Skeletal muscle satellite cell (primary cell): ENCODE results near the gene LRIG1.

Experiments
- H3K27me3 ChIP-seq: 2 replicates; pipeline ENCODE4 v1.7.0; 2013; ENCODE audit warnings: low read length; ENCODE audit not compliant: control insufficient read depth, insufficient read depth
- H3K36me3 ChIP-seq: 2 replicates; pipeline ENCODE4 v1.7.0; 2013; ENCODE audit warnings: mild to moderate bottlenecking, control low read depth, low read length; ENCODE audit not compliant: insufficient read depth
- H3K4me1 ChIP-seq: 2 replicates; pipeline ENCODE4 v1.7.0; 2013; ENCODE audit warnings: low read length; ENCODE audit not compliant: control insufficient read depth, insufficient read depth
- H3K4me2 ChIP-seq: 2 replicates; pipeline ENCODE4 v1.7.0; 2013; ENCODE audit warnings: mild to moderate bottlenecking, low read length
- H3K4me3 ChIP-seq: 2 replicates; pipeline ENCODE4 v1.7.0; 2013; ENCODE audit warnings: low read length
- H3K9ac ChIP-seq: 2 replicates; pipeline ENCODE4 v1.7.0; 2013; ENCODE audit warnings: mild to moderate bottlenecking, low read depth, low read length, moderate library complexity
- H3K9me3 ChIP-seq: replicated peaks from 2 replicates; pipeline ENCODE4 v1.7.0; 2013; ENCODE audit warnings: mild to moderate bottlenecking, control low read depth, low read length

Gene LRIG1

DNA sequence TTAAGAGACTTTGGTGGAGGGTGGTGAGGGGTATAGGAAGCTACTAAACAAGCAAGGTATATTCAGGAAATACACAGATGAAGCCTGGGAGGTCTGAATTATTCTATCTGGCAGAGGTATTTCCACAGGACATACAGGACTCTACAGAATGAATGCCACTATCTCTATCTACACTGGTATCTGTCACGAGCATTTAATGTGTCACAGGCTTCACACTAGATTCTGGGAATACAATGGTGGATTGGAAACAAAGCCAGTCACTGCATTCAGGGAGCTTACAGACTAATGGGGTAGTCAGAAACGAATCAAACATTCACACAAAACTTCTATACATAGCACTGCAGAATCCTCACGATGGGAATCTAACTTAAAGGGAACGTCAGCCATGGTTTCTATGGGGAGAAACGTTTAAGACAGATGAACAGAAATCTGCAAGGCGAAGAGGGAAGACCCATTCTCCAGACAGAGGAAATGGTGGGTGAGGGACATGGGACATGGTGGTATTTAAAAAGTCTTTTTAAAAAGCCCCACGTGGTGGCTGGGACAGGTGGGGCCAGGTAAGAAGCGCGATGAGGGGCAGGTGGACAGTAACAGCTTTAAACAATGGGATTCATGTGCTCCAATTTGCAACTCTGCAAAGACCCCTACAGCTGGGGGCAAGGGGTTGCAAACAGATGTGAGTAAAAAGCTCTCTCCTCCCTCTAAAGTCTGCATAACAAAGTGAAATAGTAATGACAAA is 16.5 kb downstream of the LRIG1 start:
- Histone ChIP-seq H3K4me3 (no peak overlapping the region), H3K4me2 (no peak overlapping the region), H3K9me3 (no peaks in the 10 kb centered on the region), H3K27me3 (peaks cover 5% of the 10 kb centered on the region), H3K4me1 (peaks cover 21% of the 10 kb centered on the region), H3K9ac (no peak overlapping the region), H3K36me3 (no peaks in the 10 kb centered on the region)

DNA sequence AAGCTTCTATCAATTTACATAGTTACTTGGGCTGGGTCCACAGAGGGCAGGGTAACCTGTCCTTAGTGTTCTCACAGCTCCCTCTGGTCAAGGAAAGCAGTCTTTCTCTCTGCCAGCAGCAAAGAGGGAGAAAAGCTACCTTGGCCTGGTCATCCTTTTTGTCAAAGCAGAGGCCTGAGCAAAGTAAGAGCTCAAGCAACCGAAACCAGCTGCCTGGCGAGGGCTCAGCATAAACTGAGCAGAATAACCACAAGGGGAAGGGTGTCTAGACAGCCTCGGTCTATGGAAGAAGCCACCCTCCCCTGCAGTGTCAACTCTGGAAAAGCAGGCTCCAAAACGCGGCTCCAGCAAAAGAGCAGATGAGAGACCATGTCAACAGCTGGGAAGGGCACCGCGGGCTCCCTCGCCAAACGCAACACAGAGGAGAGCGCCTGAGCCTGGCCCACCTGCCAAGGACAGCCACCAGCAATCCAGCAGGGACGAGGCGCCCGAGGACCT is 17.4 kb downstream of the LRIG1 start:
- H3K4me3 ChIP-seq, result no peak overlapping the region
- H3K27me3 ChIP-seq, result peaks cover 5% of the 10 kb centered on the region
- H3K36me3 ChIP-seq, result no peaks in the 10 kb centered on the region
- no peak overlapping the region for H3K9ac ChIP-seq
- peak overlapping the region; percentile 46 for H3K4me2 ChIP-seq
- peaks cover 21% of the 10 kb centered on the region for H3K4me1 ChIP-seq
- no peaks in the 10 kb centered on the region for H3K9me3 ChIP-seq

DNA sequence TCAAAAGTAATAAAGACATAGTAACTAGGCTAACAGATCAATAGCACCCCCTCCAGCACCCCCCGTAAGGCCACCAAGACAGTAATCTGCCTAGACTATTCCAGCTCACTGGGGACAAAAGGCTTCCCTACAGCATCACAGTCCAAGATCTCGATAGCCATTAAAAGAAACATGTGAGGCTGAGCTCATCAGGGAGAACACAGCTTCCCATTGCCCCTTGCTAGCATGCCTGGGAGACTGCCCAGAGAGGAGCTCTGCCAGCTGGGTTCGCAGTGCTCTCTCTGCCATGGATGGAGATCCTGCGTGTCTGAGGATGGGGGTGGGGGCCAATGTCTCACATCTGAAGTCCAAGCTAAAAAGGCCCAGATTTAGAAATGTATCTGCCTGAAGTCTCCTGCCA is 17.8 kb downstream of the LRIG1 start:
- Histone ChIP-seq H3K27me3 (peaks cover 5% of the 10 kb centered on the region), H3K9me3 (no peaks in the 10 kb centered on the region), H3K4me2 (peak overlapping the region; percentile 46), H3K4me1 (peaks cover 21% of the 10 kb centered on the region), H3K4me3 (no peak overlapping the region), H3K9ac (no peak overlapping the region), H3K36me3 (no peaks in the 10 kb centered on the region)

DNA sequence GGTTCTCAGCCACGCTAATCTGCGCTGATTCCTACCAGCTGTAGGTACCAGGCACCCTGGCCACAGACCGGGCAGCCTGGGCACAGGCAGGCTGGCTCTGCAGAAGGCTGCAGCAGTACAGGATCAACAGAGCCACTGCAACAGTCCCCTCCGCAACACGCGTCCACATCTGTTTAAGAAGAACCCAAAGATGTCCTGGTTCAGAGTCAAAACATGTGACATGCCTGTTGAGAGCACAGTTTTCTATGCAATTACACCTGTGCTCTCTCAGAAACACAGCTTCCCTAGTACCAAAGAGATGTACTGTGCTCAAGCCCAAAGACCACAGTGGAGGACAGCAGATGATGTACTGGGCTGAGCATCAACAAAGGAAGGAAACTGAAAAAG is 18.8 kb downstream of the LRIG1 start:
- no peaks in the 10 kb centered on the region for H3K9me3 ChIP-seq
- H3K4me1 ChIP-seq, result peaks cover 16% of the 10 kb centered on the region
- H3K27me3 ChIP-seq, result peaks cover 5% of the 10 kb centered on the region
- no peak overlapping the region for H3K4me2 ChIP-seq
- no peak overlapping the region for H3K4me3 ChIP-seq
- no peak overlapping the region for H3K9ac ChIP-seq
- no peaks in the 10 kb centered on the region for H3K36me3 ChIP-seq

DNA sequence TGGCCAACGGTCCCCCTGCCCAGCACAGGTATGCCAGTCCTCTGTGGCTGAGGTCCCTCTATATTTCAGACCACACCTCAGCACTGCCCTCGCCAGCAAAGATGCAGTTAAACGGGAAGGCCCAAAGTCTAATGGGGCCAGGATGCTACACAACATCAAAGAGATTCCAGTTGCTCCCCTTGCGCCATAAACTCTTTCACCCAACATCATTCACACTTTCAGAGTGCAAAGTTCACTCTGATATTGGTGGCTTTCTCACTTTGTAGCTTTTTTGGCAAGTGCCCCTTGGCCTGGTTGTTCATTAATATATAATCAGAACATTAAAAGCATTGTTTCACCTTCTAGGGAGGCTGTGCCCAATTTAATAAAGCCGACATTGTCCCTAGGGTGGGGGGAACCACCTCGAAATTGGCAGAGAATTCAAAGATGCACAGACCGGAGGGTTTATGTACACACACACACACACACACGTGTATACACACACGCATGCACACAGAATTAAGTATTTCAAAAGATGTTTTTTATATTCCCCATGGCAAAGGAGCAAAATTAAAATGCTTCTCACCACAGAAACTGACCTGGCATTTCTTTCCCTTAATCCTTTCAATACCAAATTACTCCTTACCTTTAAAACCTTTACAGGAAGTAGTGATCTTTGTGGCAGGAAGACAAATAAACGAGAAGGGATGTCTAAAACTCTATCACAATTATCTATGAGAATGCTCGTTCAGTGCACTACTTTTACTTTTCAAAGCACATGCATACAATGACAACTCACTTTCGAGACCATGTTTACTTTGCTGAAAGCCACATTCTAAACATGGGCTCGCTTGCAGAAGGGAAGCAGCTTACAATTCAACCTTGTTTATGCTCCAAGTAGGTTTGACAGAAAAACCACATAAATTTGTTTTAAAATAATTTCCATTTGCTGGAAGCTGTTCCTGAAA is 19.5 kb downstream of the LRIG1 start:
- Histone ChIP-seq H3K4me3 (no peak overlapping the region), H3K4me2 (no peak overlapping the region), H3K27me3 (peaks cover 5% of the 10 kb centered on the region), H3K36me3 (no peaks in the 10 kb centered on the region), H3K4me1 (peaks cover 10% of the 10 kb centered on the region), H3K9me3 (no peaks in the 10 kb centered on the region), H3K9ac (no peak overlapping the region)

DNA sequence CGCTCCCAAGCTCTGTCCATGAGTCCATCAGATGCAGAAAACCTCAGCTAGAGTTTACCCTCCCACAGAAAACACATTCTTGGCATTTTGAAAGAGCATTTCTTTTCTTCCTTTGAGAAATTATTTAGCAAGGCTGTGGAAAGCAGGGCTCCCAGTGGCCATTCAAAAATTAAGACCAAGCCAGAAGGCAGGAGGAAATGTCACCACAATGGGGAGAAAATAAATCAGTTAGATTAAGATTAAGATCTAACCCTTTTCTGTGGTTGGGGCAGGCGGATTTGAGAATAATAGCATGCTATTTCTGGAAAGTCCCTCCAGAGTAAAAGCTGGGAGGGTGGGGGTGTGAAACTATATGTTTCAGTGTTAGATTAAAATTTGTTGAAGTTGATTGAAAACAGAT is 20.2 kb downstream of the LRIG1 start:
- Histone ChIP-seq H3K4me3 (no peak overlapping the region), H3K27me3 (peaks cover 5% of the 10 kb centered on the region), H3K9me3 (no peaks in the 10 kb centered on the region), H3K36me3 (no peaks in the 10 kb centered on the region), H3K4me2 (no peak overlapping the region), H3K9ac (no peak overlapping the region), H3K4me1 (peaks cover 8% of the 10 kb centered on the region)

DNA sequence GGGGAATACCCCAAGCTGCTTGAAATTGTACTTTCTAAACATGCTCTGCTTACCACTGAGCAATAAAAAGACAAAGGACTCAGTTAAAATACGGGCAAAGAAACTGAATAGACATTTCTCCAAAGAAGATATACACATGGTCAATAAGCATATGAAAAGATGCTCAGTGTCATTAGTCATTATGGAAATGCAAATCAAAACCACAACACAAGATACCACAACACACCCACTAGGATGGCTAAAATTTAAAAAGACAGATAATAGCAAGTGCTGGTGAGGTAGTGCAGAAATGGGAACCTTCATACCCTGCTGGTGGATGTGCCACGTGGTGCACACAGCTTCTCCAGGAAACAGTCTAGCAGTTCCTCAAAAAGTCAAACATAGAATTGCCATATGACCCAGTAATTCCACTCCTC is 21.3 kb downstream of the LRIG1 start:
- Histone ChIP-seq H3K4me2 (no peak overlapping the region), H3K4me1 (peaks cover 8% of the 10 kb centered on the region), H3K4me3 (no peak overlapping the region)

DNA sequence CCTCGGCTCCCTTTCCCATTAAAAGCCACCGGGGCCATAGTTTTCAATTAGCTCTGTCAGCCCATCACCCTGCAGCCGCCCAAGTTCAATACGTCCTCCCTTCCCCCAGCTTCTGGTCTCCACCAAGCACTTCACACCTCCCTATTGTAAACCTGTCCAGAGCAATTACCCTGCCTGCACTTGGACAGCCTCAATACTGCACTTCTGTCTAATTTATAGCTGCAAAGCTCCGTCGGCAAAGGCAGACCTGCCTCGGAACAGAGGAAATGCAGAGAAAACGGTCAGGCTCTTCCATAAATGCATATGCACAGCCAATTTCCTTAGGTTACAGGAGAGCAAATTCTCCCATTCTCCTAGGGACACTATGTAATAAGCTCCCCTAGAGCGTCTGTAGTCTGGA is 21.9 kb downstream of the LRIG1 start:
- Histone ChIP-seq H3K9ac (no peak overlapping the region), H3K4me1 (peaks cover 11% of the 10 kb centered on the region), H3K9me3 (no peaks in the 10 kb centered on the region), H3K4me3 (no peak overlapping the region), H3K27me3 (peaks cover 5% of the 10 kb centered on the region), H3K4me2 (no peak overlapping the region), H3K36me3 (no peaks in the 10 kb centered on the region)

More for the DNA sequence above, 21.3 kb downstream of the LRIG1 start:
- Histone ChIP-seq H3K27me3 (peaks cover 5% of the 10 kb centered on the region), H3K9me3 (no peaks in the 10 kb centered on the region), H3K9ac (no peak overlapping the region), H3K36me3 (no peaks in the 10 kb centered on the region)

DNA sequence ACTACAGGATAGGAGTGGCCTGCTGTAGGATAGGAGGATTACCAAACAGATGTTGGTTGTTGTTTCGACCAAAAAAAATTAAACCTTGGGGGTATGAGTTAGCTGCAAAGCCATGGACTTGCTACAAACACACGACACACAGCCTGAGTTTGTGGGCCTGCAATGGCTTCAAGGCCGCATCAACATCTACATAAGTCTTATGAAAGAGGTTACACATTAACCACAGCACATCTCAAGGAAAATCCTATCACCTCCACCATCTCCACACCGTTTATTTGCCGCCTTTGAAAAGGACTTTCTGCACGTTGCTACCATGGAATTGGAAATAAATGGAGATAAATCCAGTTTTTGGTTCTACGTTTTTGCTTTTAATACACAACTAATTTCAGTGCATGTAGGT is 23.0 kb downstream of the LRIG1 start:
- no peak overlapping the region for H3K9ac ChIP-seq
- no peaks in the 10 kb centered on the region for H3K9me3 ChIP-seq
- H3K4me1 ChIP-seq, result peaks cover 14% of the 10 kb centered on the region
- H3K4me2 ChIP-seq, result no peak overlapping the region
- H3K27me3 ChIP-seq, result no peaks in the 10 kb centered on the region
- no peaks in the 10 kb centered on the region for H3K36me3 ChIP-seq
- H3K4me3 ChIP-seq, result no peak overlapping the region

DNA sequence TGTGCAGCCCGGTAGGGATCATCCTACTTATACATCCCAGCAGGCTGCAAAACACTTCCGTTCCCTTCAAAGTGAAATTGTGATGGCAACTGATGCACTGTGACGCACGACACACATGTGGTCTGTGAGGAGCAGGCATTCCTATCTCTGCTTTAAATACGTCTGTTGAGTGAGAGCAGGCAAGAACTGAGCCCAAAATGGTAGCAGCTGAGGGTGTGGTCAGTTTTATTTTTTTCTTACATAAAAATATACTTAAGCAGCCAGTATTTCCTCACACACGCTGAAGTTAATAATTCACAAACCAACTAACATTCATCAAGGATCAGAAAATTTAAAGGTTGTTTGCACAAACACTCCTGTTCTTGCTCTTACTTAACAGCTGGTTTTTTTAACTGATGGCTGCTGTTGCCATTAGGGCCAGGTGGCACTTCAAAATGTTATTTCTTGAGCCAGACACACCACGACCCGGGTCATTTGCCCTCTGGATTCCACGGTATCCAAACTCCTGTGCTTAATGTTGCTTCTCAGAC is 23.9 kb downstream of the LRIG1 start:
- Histone ChIP-seq H3K9ac (no peak overlapping the region), H3K4me2 (no peak overlapping the region), H3K36me3 (no peaks in the 10 kb centered on the region), H3K9me3 (no peaks in the 10 kb centered on the region), H3K4me1 (peaks cover 22% of the 10 kb centered on the region), H3K27me3 (no peaks in the 10 kb centered on the region), H3K4me3 (no peak overlapping the region)

DNA sequence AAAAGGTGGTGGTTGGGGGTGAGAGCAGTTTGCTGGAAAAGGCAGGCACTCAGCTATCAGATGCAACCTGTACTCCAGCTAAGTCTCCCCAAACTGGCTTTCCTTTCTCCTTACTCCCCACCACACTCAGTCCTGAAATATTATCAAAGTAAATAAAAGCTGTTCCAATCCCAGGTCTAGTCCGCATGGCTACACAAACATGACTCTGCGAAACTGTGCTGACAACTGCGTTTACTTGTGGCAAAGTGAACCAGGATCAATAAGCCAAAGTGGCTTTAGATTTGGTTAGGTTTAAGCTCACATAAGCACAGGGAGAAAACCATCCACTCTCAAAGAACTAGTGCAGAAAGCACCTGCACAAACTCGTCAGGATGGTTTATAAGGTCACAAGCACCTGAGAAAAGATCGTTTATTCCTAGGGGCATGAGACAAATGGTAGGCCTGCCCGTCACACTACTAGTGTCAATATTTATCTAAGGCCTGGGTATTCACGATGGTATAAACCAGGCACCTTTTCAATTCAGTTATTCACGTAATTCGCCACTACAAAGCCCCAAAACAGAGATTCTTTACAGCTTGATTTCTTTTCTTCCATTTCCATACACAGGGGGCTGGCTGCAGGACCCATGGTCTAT is 25.3 kb downstream of the LRIG1 start:
- Histone ChIP-seq H3K36me3 (no peaks in the 10 kb centered on the region), H3K9me3 (no peaks in the 10 kb centered on the region), H3K4me2 (no peak overlapping the region), H3K4me3 (no peak overlapping the region), H3K4me1 (peaks cover 26% of the 10 kb centered on the region), H3K9ac (no peak overlapping the region), H3K27me3 (no peaks in the 10 kb centered on the region)
